Measurements from ENCODE around the gene CFHR1.
"Not testable (repeated sequence)": the region's sequence is repeated elsewhere in the genome, so short reads cannot be mapped to it uniquely, and the experiment has no call there.

CFHR1 gene

GRCh38 chr1:196819531-196819930, at the start of gene CFHR1:
Gene CFHR1 (plus strand): TSS chr1:196819731. CDS start chr1:196819845, 114 bp downstream.
- not testable (repeated sequence) for DNase-seq (ENCODE audit: low read depth in 2 of 2)

- DNase-seq (ENCODE audit: low read depth in 2 of 2), result not testable (repeated sequence)
Measured at GRCh38 chr1:196769823-196770222, 49.7 kb upstream of the CFHR1 start.

- no peak for DNase-seq (ENCODE audit: low read depth in 2 of 2)
Measured at GRCh38 chr1:196773713-196774112, 45.8 kb upstream of the CFHR1 start.

GRCh38 chr1:196774175-196774574, 45.4 kb upstream of the CFHR1 start:
- DNase-seq (ENCODE audit: low read depth in 2 of 2), result no peak

GRCh38 chr1:196774603-196775002, 44.9 kb upstream of the CFHR1 start, which contains the start of gene CFHR3:
Gene CFHR3 (plus strand): TSS chr1:196774840. CDS start chr1:196774887, 47 bp downstream.
- no peak for DNase-seq (ENCODE audit: low read depth in 2 of 2)

GRCh38 chr1:196777603-196778002, 41.9 kb upstream of the CFHR1 start:
- no peak for DNase-seq (ENCODE audit: low read depth in 2 of 2)

GRCh38 chr1:196779093-196779492, 40.4 kb upstream of the CFHR1 start:
- DNase-seq (ENCODE audit: low read depth in 2 of 2), result no peak

- DNase-seq (ENCODE audit: low read depth in 2 of 2), result not testable (repeated sequence)
Measured at GRCh38 chr1:196791252-196791651, 28.3 kb upstream of the CFHR1 start.

GRCh38 chr1:196794103-196794502, 25.4 kb upstream of the CFHR1 start:
- DNase-seq (ENCODE audit: low read depth in 2 of 2), result not testable (repeated sequence)

GRCh38 chr1:196797891-196798290, 21.6 kb upstream of the CFHR1 start:
- no peak for DNase-seq (ENCODE audit: low read depth in 2 of 2)

- not testable (repeated sequence) for DNase-seq (ENCODE audit: low read depth in 2 of 2)
Measured at GRCh38 chr1:196801920-196802319, 17.6 kb upstream of the CFHR1 start.

- no peak for DNase-seq (ENCODE audit: low read depth in 2 of 2)
Measured at GRCh38 chr1:196808529-196809235, 10.8 kb upstream of the CFHR1 start.

- not testable (repeated sequence) for DNase-seq (ENCODE audit: low read depth in 2 of 2)
Measured at GRCh38 chr1:196817442-196817841, 2.1 kb upstream of the CFHR1 start.

- DNase-seq (ENCODE audit: low read depth in 2 of 2), result not testable (repeated sequence)
Measured at GRCh38 chr1:196827860-196828259, 8.3 kb downstream of the CFHR1 start.

GRCh38 chr1:196849613-196850492, 30.3 kb downstream of the CFHR1 start:
- not testable (repeated sequence) for DNase-seq (ENCODE audit: low read depth in 2 of 2)

GRCh38 chr1:196856053-196856452, 36.5 kb downstream of the CFHR1 start:
- no peak for DNase-seq (ENCODE audit: low read depth in 2 of 2)

- no peak for DNase-seq (ENCODE audit: low read depth in 2 of 2)
Measured at GRCh38 chr1:196857188-196857587, 37.7 kb downstream of the CFHR1 start.

- no peak for DNase-seq (ENCODE audit: low read depth in 2 of 2)
Measured at GRCh38 chr1:196858811-196859210, 39.3 kb downstream of the CFHR1 start.

GRCh38 chr1:196860323-196860884, 40.9 kb downstream of the CFHR1 start:
- no peak for DNase-seq (ENCODE audit: low read depth in 2 of 2)

GRCh38 chr1:196861429-196861828, 41.9 kb downstream of the CFHR1 start:
- DNase-seq (ENCODE audit: low read depth in 2 of 2), result no peak

GRCh38 chr1:196866974-196867373, 47.4 kb downstream of the CFHR1 start:
- DNase-seq (ENCODE audit: low read depth in 2 of 2), result no peak

- DNase-seq (ENCODE audit: low read depth in 2 of 2), result no peak
Measured at GRCh38 chr1:196873385-196873784, 53.9 kb downstream of the CFHR1 start.

Data from activated CD8-positive, alpha-beta memory T cell treated with anti-CD3 and anti-CD28 coated beads for 4 hours (primary cell).